Activated B cell treated with CpG ODN at 0.5 μM for 24 hours (primary cell): ENCODE data around the gene KRT17. TPM values are rescaled to one million over a fixed set of nuclear protein-coding genes. Genes with fewer than 3 reads are reported as not detected.
"Not testable (repeated sequence)": the region's sequence is repeated elsewhere in the genome, so short reads cannot be mapped to it uniquely, and the experiment has no call there.

Experiments used
- ATAC-seq: fragments of 200-7000 bp; cut with Tn5 transposase; one replicate; pipeline ENCODE4 v1.10.0; 2021; ENCODE audit warnings: low read depth, mild to moderate bottlenecking, moderate library complexity
- CTCF ChIA-PET: fragments of 350-600 bp; sonication (Branson Sonifier 250); formaldehyde crosslinking; loops from one replicate; lab custom pipeline; 2021; ENCODE audit warnings: antibody characterized with exemption; lab: Charles Lee
- POLR2A ChIA-PET: fragments of 350-600 bp; sonication (Branson Sonifier 250); formaldehyde crosslinking; loops from one replicate; lab custom pipeline; 2021; ENCODE audit warnings: antibody characterized with exemption; lab: Charles Lee
- DNase-seq: peaks from one replicate; pipeline ENCODE4 v3.0.0; 2022
- H3K27ac Mint-ChIP-seq: one replicate; pipeline ENCODE4 v1.8.0; 2020; ENCODE audit warnings: mixed read lengths
- H3K27me3 Mint-ChIP-seq: one replicate; pipeline ENCODE4 v1.8.0; 2021; ENCODE audit warnings: mixed read lengths
- H3K36me3 Mint-ChIP-seq: one replicate; pipeline ENCODE4 v1.8.0; 2021; ENCODE audit warnings: low read depth, mixed read lengths
- H3K4me1 Mint-ChIP-seq: one replicate; pipeline ENCODE4 v1.8.0; 2021; ENCODE audit warnings: mixed read lengths
- H3K4me3 Mint-ChIP-seq: one replicate; pipeline ENCODE4 v1.8.0; 2020; ENCODE audit warnings: mild to moderate bottlenecking, mixed read lengths
- H3K9me3 Mint-ChIP-seq: one replicate; pipeline ENCODE4 v1.8.0; 2020; ENCODE audit warnings: mixed read lengths
- intact Hi-C: fragments of 100-400 bp; cut with micrococcal nuclease; formaldehyde crosslinking; loops from one replicate; pipeline ENCODE4 v1.15.1; 2024
- total RNA-seq: library from RNA; stranded (reverse); gene quantifications from 2 replicates; pipeline ENCODE4 v1.2.3, GENCODE V29; 2022
- TF ChIP-seq, protein P1 (sequence below): fragments of 200-600 bp; IDR thresholded peaks from one replicate; pipeline ENCODE4 v1.8.0; 2022; ENCODE audit warnings: antibody characterized with exemption, mild to moderate bottlenecking

KRT17 gene
- total RNA-seq, 1 donor from 2014 or later = not detected

DNA sequence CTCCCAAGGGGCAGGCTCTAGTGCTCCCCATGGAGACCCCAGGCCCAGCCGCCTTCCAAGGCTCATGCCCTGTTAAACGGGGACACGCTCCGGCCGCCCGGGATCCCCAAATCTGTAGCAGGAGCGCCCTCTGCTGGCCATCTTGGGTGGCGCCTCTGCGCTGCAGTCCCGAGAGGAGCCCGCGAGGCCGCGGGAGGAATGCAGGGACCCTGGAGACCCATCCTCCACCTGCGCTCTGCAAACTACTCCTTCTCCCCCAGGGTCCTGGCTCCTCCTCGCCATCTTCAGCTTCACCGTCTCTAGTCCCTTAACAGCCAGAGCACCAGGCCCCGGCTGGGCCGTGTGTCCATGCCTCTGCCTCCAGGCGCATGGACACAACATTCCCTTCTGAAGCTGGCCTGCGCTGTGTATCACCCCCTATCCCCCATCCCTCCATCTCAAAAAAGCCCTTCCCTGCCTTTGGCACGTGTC lies 23.6 kb upstream of the KRT17 start:
- TF ChIP-seq, protein P1, sequence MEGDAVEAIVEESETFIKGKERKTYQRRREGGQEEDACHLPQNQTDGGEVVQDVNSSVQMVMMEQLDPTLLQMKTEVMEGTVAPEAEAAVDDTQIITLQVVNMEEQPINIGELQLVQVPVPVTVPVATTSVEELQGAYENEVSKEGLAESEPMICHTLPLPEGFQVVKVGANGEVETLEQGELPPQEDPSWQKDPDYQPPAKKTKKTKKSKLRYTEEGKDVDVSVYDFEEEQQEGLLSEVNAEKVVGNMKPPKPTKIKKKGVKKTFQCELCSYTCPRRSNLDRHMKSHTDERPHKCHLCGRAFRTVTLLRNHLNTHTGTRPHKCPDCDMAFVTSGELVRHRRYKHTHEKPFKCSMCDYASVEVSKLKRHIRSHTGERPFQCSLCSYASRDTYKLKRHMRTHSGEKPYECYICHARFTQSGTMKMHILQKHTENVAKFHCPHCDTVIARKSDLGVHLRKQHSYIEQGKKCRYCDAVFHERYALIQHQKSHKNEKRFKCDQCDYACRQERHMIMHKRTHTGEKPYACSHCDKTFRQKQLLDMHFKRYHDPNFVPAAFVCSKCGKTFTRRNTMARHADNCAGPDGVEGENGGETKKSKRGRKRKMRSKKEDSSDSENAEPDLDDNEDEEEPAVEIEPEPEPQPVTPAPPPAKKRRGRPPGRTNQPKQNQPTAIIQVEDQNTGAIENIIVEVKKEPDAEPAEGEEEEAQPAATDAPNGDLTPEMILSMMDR = peak; percentile 12
- Mint-ChIP-seq H3K4me1 (peaks cover 10% of the 10 kb centered on the region), H3K27me3 (no peaks in the 10 kb centered on the region), H3K9me3 (no peaks in the 10 kb centered on the region), H3K4me3 (peak overlapping the region; percentile 79), H3K36me3 (no peaks in the 10 kb centered on the region), H3K27ac (peak overlapping the region; percentile 47)
- CTCF ChIA-PET = interaction anchor here (0.6 to 5.3 kb wide), 20 partner anchors 10 to 1408 kb away, joined by 3 to 150 read pairs (median 5); partner anchors contain the start of genes EIF1 and TOP2A
- DNase-seq = peak; percentile 86
- intact Hi-C loops = loop anchor here (1.0 to 5.0 kb wide), 13 partner anchors 14 to 1291 kb away; partner anchors contain the start of genes EIF1 and IGFBP4
- POLR2A ChIA-PET = interaction anchor here (0.6 to 2.5 kb wide), 7 partner anchors 9 to 1097 kb away, joined by 3 to 34 read pairs (median 8); partner anchors contain the start of gene EIF1
- peak; percentile 68 for ATAC-seq

GRCh38 chr17:41647038-41647813 lies 22.9 kb upstream of the KRT17 start:
- DNase-seq (peak; percentile 23), ATAC-seq (no peak)
- ChIA-PET CTCF (interaction anchor here (0.6 to 5.3 kb wide), 10 partner anchors 15 to 1408 kb away, joined by 3 to 150 read pairs (median 6); no protein-coding TSS in a partner anchor), POLR2A (interaction anchor here (1.8 kb wide), 1 partner anchor 98 kb away, joined by 6 read pairs; no protein-coding TSS in a partner anchor)
- Mint-ChIP-seq H3K27me3 (no peaks in the 10 kb centered on the region), H3K36me3 (no peaks in the 10 kb centered on the region), H3K27ac (no peak overlapping the region), H3K4me3 (no peak overlapping the region), H3K9me3 (no peaks in the 10 kb centered on the region), H3K4me1 (peaks cover 10% of the 10 kb centered on the region)
- intact Hi-C loops = loop anchor here (5.0 kb wide), 4 partner anchors 325 to 1290 kb away; partner anchors contain the start of gene IGFBP4
- TF ChIP-seq, protein P1 = no peak

DNA sequence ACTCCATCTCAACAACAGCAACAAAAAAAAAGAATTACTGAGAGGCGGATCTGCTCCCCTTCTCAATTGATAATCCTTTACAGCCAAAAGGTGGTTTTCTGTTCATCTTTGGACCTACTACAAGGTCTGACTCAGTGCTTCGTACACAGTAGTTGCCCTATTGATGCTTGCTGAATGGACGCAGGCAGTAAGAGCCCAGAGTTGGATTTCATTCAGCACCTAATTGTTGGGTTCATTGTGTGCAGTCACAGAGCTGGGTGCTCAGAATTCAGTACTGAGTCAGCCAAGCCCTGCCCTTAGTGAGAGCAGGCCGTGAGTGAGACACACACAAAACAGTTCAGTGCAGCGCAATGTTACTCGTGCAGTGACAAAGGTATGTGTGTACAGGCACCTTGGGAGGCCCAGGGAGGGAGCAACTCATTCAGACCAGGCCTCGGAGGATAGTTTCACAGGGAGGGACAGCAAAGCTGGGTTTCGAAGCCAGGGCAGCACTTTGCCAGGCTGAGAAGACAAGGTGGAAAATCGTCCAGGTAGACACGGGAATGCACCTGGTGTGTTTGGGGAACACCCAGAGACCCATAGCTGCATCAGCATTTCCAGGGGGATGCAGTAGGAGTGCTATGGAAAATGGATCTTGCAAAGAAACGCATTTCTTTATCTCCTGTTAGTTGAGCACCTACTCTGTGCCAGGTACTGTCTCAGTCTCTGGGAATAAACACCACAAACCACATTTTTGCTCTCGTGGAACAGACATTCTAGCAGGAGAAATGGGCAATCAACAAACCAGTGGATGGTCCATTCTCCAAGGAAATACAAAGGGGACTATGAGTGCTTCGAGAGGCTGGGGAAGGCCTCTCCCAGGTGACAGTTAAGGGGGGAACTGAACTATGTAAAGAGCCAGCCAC lies 18.1 kb upstream of the KRT17 start:
- ChIA-PET POLR2A (no interaction called here), CTCF (interaction anchor here (1.3 kb wide), 1 partner anchor 20 kb away, joined by 4 read pairs; no protein-coding TSS in a partner anchor)
- Mint-ChIP-seq H3K9me3 (no peaks in the 10 kb centered on the region), H3K27me3 (peaks cover 4% of the 10 kb centered on the region), H3K27ac (no peak overlapping the region), H3K4me1 (no peaks in the 10 kb centered on the region), H3K36me3 (no peaks in the 10 kb centered on the region), H3K4me3 (no peak overlapping the region)
- ATAC-seq (no peak), DNase-seq (no peak)
- intact Hi-C loops = no loop called here
- TF ChIP-seq, protein P1 = no peak

- intact Hi-C loops = not testable (repeated sequence)
Measured at GRCh38 chr17:41640596-41640995, 16.2 kb upstream of the KRT17 start.

More at GRCh38 chr17:41640596-41640995, 16.2 kb upstream of the KRT17 start:
- ATAC-seq, H3K4me1 Mint-ChIP-seq, H3K36me3 Mint-ChIP-seq, H3K9me3 Mint-ChIP-seq, DNase-seq, H3K4me3 Mint-ChIP-seq, H3K27ac Mint-ChIP-seq, H3K27me3 Mint-ChIP-seq, POLR2A ChIA-PET: not testable (repeated sequence)
- CTCF ChIA-PET = interaction anchor here (1.1 kb wide), 1 partner anchor 22 kb away, joined by 3 read pairs; no protein-coding TSS in a partner anchor
